Astrocyte of the spinal cord (primary cell): ENCODE data around the gene LEMD2.

ENCODE experiments used
- DNase-seq: peaks from one replicate; pipeline ENCODE4 v3.0.0; 2011; ENCODE audit warnings: low read depth, low spot score
- H3K4me3 ChIP-seq: 2 replicates; pipeline ENCODE4 v1.5.1; 2011; ENCODE audit warnings: low read depth, mild to moderate bottlenecking, low read length, moderate library complexity
- in situ Hi-C: cut with HindIII; loops from 2 replicates; pipeline ENCODE4 v1.10.0; 2017; ENCODE audit warnings: low sequenced_read_pairs
- TF ChIP-seq, protein P1 (sequence below): IDR thresholded peaks from 2 replicates; pipeline ENCODE4 v1.5.1; 2012; ENCODE audit warnings: low read depth, mild to moderate bottlenecking, low read length, inconsistent platforms

The LEMD2 gene

DNA sequence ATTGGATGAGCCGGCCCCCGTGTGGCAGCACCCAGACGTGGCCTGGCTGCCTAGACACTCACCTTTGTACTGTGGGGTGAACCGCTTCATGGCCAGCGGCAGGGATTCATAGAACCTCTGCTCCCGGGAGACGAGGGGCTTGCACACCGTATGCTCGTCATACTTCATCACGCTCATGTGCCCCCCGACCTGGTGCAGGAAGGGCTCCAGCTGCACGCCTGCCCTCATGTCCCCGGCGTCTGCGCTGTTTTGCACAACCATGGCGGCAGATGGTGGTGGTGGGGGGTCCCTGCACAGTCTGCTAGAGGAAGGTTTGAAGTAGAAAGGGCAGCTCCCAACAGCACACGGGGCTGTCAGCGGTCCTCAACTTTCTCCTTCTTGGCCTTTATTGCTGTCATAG lies 53.7 kb downstream of the LEMD2 start:
- DNase-seq = no peak
- no peak overlapping the region for H3K4me3 ChIP-seq
- in situ Hi-C loops = no loop called here
- TF ChIP-seq, protein P1, sequence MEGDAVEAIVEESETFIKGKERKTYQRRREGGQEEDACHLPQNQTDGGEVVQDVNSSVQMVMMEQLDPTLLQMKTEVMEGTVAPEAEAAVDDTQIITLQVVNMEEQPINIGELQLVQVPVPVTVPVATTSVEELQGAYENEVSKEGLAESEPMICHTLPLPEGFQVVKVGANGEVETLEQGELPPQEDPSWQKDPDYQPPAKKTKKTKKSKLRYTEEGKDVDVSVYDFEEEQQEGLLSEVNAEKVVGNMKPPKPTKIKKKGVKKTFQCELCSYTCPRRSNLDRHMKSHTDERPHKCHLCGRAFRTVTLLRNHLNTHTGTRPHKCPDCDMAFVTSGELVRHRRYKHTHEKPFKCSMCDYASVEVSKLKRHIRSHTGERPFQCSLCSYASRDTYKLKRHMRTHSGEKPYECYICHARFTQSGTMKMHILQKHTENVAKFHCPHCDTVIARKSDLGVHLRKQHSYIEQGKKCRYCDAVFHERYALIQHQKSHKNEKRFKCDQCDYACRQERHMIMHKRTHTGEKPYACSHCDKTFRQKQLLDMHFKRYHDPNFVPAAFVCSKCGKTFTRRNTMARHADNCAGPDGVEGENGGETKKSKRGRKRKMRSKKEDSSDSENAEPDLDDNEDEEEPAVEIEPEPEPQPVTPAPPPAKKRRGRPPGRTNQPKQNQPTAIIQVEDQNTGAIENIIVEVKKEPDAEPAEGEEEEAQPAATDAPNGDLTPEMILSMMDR = no peak

DNA sequence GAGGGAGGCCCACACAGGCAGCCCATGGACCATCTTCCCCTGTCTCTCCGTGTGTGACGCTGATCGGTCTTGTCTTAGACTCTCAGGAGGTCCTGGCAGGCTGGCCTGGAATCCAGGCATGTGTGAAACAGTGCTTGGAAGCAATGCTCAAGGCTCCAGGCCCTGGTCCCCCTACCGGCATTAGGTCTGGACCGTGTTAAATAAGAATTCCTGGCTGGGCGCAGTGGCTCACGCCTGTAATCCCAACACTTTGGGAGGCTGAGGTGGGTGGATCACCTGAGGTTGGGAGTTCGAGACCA lies 55.3 kb downstream of the LEMD2 start:
- no peak for DNase-seq
- TF ChIP-seq, protein P1 = no peak
- in situ Hi-C loops = no loop called here
- no peak overlapping the region for H3K4me3 ChIP-seq

DNA sequence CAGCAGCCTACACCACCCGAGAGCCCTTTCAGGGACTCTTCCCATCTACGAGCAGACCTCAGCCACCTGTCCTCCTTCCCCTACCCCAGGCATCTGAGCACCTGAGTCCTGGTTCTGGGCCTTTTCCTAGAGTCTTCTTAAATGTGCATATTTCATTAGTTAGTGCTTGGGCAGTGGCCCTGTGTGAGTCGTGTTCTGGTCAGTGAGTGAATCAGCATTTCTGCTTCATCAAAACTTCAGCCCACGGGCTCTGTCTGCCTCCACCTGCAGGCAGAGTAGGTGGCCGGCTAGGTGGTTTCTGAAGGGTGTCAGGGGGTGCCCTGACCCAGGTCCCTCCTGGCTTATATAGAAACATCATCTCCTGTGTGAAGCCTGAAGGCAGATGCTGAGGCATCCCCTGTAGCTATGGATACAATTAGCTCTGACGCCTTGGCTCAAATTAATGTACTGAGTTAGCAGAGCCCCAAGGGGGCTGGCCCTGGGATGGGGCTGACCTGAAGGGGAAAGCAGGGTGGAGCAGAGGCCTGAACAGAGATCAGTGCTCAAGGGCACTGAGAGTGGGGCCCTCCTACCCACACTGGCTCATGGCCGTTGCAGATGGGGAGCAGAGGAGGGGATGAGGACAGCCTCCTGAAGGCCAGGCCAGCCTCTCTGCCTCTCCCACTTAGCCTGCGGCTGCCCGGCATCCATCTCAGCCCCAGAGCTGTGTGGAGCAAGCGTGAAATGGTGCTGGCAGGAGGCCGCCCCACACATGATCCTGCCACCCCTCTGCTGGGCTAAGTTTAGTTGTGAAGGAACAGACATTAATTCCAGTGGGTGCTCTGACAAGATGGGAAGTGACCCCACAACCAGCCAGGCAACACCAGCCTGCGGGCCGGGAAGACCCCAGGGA lies 55.9 kb downstream of the LEMD2 start:
- no peak overlapping the region for H3K4me3 ChIP-seq
- TF ChIP-seq, protein P1 = no peak
- in situ Hi-C loops = no loop called here
- no peak for DNase-seq

DNA sequence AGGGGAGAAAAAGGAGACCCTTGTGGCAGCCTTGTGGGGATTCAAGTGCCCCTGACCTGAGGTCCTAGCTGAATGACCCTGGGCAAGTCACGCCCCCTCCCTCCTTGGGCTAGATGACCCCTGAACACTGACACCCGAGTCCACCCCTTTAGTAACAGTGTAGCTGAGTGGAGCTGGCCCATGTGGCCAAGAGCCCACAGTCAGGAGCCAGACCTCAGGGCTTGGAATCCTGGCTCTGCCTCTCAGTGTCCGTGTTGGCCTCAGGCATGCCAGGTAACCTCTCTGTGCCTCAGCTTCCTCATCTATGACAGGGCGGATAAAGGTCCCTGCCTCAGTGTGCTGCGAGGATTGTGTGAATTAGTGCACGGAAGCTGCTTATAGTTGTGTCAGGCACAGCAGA lies 56.5 kb downstream of the LEMD2 start:
- in situ Hi-C loops = no loop called here
- TF ChIP-seq, protein P1 = no peak
- DNase-seq = no peak
- H3K4me3 ChIP-seq = no peak overlapping the region

DNA sequence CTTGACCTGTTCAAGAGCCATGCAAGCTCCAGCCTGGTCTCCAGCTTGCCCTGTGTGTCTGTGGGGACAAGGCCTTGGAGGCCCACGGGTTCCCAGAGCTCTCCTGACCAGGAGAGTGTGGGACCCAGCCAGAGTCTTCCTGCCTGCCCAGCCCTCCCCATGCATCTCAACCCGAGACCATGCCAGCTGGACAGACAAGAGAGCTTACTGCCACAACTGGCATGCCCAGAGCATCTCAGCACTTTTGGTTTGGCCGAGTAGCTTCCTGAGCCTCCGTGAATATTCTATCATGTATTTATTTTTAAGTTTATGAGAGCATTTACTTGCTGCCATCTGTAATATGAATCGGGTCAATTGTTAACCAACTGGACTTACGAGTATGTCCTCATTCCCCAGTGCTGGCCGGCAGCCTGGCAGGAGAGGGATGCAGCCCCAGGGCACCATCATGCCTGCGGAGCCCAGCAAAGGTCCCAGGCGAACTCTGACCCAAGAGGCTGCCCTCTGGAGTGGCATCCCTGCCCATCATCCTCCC lies 57.1 kb downstream of the LEMD2 start:
- no peak overlapping the region for H3K4me3 ChIP-seq
- no peak for DNase-seq
- TF ChIP-seq, protein P1 = no peak
- in situ Hi-C loops = no loop called here

DNA sequence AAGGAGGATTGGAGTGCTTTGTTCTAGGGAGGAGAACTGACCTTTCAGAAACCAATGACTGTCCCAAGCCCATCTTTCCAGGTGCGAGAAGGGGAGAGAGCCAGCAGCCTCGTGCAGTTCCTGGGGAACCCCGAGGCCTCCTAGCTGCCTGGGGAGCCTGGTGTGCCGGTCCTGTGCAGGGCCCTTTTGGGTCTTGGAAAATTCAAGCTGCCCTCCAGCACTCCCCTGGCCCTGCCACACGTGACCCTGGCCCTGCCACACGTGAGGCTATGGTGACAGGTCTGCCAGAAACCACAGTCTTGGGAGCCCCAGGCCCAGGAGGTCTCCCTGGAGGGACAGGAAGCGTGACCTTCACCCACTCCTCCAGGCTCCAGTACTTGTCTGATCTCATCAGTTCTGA lies 57.9 kb downstream of the LEMD2 start:
- H3K4me3 ChIP-seq = no peak overlapping the region
- TF ChIP-seq, protein P1 = no peak
- in situ Hi-C loops = no loop called here
- no peak for DNase-seq
